ENCODE results near the gene BRI3. TPM values are rescaled to one million over a fixed set of nuclear protein-coding genes. Genes with fewer than 3 reads are reported as not detected.

BRI3 gene
- total RNA-seq, 1 donor from 2014 or later = 151 TPM

GRCh38 chr7:98294798-98295382 lies 13.4 kb downstream of the BRI3 start:
- H3K36me3 Mint-ChIP-seq = no peaks in the 10 kb centered on the region
- no peaks in the 10 kb centered on the region for H3K27me3 Mint-ChIP-seq
- TF ChIP-seq CTCF (conservative IDR thresholded peaks at IDR 0.05) = peak; percentile 85
- no peak for DNase-seq (ENCODE audit: extremely low spot score, unreplicated experiment)
- peak overlapping the region; percentile 37 for H3K27ac Mint-ChIP-seq
- no peaks in the 10 kb centered on the region for H3K9me3 Mint-ChIP-seq
- no peak overlapping the region for H3K4me3 Mint-ChIP-seq
- no peaks in the 10 kb centered on the region for H3K4me1 Mint-ChIP-seq (ENCODE audit: unreplicated experiment)

GRCh38 chr7:98295467-98296192 lies 14.1 kb downstream of the BRI3 start:
- DNase-seq (ENCODE audit: extremely low spot score, unreplicated experiment) = no peak
- H3K9me3 Mint-ChIP-seq = no peaks in the 10 kb centered on the region
- no peaks in the 10 kb centered on the region for H3K4me1 Mint-ChIP-seq (ENCODE audit: unreplicated experiment)
- H3K27me3 Mint-ChIP-seq = no peaks in the 10 kb centered on the region
- H3K36me3 Mint-ChIP-seq = no peaks in the 10 kb centered on the region
- no peak for TF ChIP-seq CTCF (conservative IDR thresholded peaks at IDR 0.05)
- H3K4me3 Mint-ChIP-seq = no peak overlapping the region
- peak overlapping the region; percentile 39 for H3K27ac Mint-ChIP-seq

GRCh38 chr7:98296833-98297232 lies 15.3 kb downstream of the BRI3 start:
- no peak for DNase-seq (ENCODE audit: extremely low spot score, unreplicated experiment)
- TF ChIP-seq CTCF (conservative IDR thresholded peaks at IDR 0.05) = no peak
- Mint-ChIP-seq H3K27me3 (no peaks in the 10 kb centered on the region), H3K27ac (no peak overlapping the region), H3K36me3 (peaks cover 3% of the 10 kb centered on the region), H3K9me3 (no peaks in the 10 kb centered on the region), H3K4me3 (no peak overlapping the region), H3K4me1 (ENCODE audit: unreplicated experiment) (no peaks in the 10 kb centered on the region)

- no peak overlapping the region for H3K27ac Mint-ChIP-seq
- H3K36me3 Mint-ChIP-seq = peaks cover 6% of the 10 kb centered on the region
- no peak for DNase-seq (ENCODE audit: extremely low spot score, unreplicated experiment)
Observed at GRCh38 chr7:98297626-98298286, 16.3 kb downstream of the BRI3 start.

More at GRCh38 chr7:98297626-98298286, 16.3 kb downstream of the BRI3 start:
- no peaks in the 10 kb centered on the region for H3K27me3 Mint-ChIP-seq
- H3K4me1 Mint-ChIP-seq (ENCODE audit: unreplicated experiment) = no peaks in the 10 kb centered on the region
- no peak overlapping the region for H3K4me3 Mint-ChIP-seq
- TF ChIP-seq CTCF (conservative IDR thresholded peaks at IDR 0.05) = no peak
- H3K9me3 Mint-ChIP-seq = no peaks in the 10 kb centered on the region

All from type B pancreatic cell (in vitro differentiated cells).